Testis (tissue), 2 donors: ENCODE measurements around the gene SAMMSON.

Experiments
- CTCF ChIP-seq, 3 experiments: fragments of 450-650 bp in 2 of 3; fragments of 200-600 bp in 1 of 3; sonication (generic) in 1 of 3; IDR thresholded peaks; one replicate each; pipeline ENCODE4 v1.5.1; 2016 to 2019; ENCODE audit warnings: antibody characterized with exemption in 3 of 3, mild to moderate bottlenecking in 2 of 3, moderate library complexity in 1 of 3
- POLR2A ChIP-seq: fragments of 450-650 bp; IDR thresholded peaks from one replicate; pipeline ENCODE4 v1.6.1; 2017; ENCODE audit warnings: antibody characterized with exemption, mild to moderate bottlenecking, moderate library complexity

- TF ChIP-seq POLR2A (no peak), CTCF (IDR thresholded peaks at IDR 0.05) (no peak)
Observed at GRCh38 chr3:70000028-70000410, 486 bp downstream of the SAMMSON start.
